Measurements from ENCODE around the gene DGCR8.

The DGCR8 gene

DNA sequence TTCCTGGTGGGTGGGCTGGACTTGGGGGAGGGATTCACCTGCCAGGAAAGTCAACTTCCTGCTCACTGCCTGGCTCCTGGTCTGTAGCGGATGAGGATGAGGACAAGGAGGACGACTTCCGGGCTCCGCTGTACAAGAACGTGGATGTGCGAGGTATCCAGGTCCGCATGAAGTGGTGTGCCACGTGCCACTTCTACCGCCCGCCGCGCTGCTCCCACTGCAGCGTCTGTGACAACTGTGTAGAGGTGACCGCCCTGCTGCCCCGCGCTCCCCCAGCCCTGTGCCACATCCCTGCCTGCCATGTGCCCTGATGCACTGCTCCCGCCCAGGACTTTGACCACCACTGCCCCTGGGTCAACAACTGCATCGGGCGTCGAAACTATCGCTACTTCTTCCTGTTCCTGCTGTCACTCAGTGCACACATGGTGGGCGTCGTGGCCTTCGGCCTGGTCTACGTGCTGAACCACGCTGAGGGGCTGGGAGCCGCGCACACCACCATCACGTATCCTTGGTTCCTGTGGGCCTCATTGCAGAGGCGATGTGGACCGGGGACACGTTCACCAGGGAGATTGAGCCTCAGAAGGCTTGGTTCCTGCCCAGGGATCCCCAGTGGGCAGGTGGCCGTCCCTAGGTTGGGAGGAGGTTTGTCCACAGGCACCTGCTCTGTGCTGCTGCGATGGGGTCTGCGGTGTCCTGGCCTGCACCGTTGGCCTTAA lies 59.5 kb downstream of the DGCR8 start:
- no peak for DNase-seq

DNA sequence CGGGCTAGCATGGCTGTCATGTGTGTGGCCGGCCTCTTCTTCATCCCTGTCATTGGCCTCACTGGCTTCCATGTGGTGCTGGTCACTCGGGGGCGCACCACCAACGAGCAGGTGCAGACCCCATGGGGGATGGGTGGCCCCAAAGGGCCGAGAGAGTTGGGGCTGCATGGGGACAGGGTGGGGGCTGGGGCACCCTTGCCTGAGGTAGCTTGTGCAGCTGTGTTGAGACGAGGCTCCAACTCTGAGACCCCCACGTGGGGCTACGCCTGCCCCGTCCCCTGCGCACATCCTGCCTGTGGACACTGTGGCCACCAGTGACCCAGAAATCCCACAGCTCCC lies 60.0 kb downstream of the DGCR8 start:
- no peak for DNase-seq

DNA sequence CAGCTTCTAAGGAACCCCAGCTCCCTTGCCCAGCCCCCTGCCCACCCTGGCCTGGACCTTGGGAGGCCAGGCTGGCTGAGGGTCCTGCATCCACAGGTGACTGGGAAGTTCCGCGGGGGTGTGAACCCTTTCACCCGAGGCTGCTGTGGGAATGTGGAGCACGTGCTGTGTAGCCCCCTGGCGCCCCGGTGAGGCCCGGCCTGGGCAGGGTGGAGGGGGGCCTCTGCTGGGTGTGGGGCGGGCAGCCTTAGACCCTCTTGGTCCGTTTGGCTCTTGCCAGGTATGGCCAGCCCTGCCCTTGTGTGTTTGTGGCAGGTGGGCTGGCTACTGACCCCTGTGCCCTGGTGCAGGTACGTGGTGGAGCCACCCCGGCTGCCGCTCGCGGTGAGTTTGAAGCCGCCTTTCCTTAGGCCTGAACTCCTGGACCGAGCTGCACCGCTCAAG lies 60.5 kb downstream of the DGCR8 start:
- no peak for DNase-seq

GRCh38 chr22:20141186-20142077 lies 61.4 kb downstream of the DGCR8 start:
- no peak for DNase-seq

DNA sequence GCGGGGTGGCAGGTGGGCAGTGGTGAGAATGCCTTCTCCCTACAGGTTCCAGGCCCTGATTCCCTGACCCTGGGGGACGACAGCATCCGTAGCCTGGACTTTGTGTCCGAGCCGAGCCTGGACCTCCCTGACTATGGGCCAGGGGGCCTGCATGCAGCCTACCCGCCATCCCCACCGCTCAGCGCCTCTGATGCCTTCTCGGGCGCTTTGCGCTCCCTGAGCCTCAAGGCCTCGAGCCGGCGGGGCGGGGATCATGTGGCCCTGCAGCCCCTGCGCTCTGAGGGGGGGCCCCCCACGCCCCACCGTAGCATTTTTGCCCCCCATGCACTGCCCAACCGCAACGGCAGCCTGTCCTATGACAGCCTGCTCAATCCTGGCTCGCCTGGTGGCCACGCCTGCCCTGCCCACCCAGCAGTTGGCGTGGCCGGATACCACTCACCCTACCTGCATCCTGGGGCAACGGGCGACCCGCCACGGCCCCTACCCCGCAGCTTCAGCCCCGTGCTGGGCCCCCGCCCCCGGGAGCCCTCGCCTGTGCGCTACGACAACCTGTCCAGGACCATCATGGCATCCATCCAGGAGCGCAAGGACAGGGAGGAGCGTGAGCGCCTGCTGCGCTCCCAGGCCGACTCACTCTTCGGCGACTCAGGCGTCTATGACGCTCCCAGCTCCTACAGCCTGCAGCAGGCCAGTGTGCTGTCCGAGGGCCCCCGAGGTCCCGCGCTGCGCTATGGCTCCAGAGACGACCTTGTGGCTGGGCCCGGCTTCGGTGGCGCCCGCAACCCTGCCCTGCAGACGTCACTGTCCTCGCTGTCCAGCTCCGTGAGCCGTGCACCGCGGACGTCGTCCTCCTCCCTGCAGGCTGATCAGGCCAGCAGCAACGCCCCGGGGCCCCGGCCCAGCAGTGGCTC lies 62.9 kb downstream of the DGCR8 start:
- no peak for DNase-seq

DNA sequence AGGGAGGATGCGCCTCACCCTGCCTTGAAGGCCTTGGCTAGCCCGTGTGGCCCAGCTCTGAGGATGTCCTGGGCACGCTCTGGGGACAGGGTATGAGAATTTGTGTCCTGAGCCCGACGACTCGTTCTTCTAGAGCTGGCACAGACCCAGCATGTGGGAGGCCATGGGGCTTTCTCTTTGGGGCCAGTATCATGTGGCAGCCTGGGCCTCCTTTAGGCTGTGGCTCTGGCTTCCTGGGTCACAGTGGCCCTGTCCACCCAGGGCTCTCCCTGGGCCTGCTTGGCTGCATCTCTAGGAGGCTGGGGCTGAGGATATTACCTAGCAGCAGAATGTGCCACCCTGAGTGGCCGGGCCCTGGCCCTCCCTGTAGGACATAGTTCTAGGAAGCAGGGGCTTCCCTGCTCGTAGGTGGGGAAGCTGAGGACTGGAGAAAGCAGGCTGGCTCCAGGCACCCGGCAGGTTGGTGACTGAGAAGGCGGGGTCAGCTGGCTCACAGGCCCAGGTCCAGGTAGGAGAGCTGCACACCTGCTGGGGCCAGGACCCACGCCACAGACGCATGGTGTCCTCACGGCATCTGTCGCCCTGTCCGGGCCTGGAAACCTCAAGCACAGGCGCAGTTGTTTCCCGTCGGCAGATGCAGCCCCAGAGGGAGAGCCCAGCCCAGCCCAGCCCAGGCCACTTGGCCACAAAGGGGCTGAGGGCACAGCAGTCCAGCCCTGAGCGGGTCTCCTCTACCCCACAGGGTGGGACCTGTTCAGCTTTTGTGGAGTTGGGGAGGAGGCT lies 64.0 kb downstream of the DGCR8 start:
- DNase-seq: peak in 1 of 3 donors; percentile 27

GRCh38 chr22:20145206-20145831 lies 65.3 kb downstream of the DGCR8 start:
- no peak for DNase-seq

DNA sequence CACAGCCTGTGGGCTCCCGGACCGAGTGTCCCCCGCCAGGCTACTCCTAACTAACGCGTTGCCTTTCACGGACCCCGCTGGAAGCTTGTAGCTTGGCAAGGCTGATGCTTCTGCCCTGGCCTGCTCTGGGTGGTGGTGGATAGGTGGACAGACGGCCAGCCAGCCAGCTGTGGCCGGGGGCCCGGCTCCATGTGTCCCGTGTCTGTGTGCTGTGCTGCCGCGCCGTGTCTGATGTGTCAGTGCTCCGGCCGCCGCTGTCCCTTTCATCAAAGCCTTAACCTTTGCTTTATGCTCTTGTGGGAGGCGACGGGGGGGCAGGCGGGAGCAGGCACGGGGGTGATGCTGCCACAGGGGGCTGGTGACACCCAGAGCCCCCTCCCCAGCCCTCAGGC lies 65.8 kb downstream of the DGCR8 start:
- no peak for DNase-seq

GRCh38 chr22:20146777-20147176 lies 66.7 kb downstream of the DGCR8 start:
- no peak for DNase-seq

DNA sequence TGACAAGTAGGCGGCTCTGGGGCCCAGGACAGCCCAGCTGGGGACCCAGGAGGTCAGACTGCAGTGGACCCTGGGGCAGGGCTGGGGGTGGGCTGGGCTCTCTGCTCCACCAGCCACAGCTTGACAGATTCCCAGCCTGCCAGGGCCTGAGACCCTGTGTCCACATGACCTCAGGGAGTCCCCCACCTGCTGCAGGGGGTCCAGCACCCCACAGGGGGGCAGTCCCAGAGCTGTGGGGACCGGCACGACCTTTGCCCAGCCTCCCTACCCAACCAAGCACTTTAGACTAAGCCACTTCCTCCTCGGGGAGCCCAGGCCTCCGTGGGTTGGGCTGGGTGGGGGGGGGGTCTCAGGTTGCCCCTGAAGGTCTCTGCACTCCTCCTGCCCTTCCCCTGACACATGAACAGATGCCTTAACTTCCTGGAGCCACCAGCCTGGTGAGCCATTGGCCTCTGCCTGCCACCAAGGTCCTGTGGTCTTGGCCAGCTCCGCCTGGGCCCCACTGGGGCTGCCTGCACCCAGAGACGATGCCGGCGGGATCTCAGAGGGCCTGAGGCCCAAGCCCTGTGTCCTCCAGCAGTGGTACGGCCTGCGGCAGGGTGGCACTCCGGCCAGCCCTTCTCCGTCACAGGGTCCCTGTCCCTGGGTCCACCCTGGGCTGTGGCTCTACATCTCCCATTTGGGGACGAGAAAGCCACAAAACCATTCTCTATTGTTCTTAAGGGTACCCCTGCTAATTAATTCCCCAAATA lies 67.4 kb downstream of the DGCR8 start:
- DNase-seq: no peak

- no peak for DNase-seq
These were observed 68.4 kb downstream of the DGCR8 start for GRCh38 chr22:20148414-20148813.

- no peak for DNase-seq
These were observed 69.5 kb downstream of the DGCR8 start for GRCh38 chr22:20149257-20150250.

- DNase-seq: no peak
These were observed 70.6 kb downstream of the DGCR8 start, which contains the start of gene CCDC188 for GRCh38 chr22:20150381-20151275. Gene CCDC188, minus strand, starts transcription at chr22:20151055. Its CDS starts 69 bp downstream, at chr22:20150986.

GRCh38 chr22:20151276-20151588 lies 71.2 kb downstream of the DGCR8 start:
- no peak for DNase-seq

- DNase-seq: no peak
These were observed 72.4 kb downstream of the DGCR8 start for GRCh38 chr22:20152464-20152890.

GRCh38 chr22:20153945-20154344 lies 73.9 kb downstream of the DGCR8 start:
- DNase-seq: no peak

DNA sequence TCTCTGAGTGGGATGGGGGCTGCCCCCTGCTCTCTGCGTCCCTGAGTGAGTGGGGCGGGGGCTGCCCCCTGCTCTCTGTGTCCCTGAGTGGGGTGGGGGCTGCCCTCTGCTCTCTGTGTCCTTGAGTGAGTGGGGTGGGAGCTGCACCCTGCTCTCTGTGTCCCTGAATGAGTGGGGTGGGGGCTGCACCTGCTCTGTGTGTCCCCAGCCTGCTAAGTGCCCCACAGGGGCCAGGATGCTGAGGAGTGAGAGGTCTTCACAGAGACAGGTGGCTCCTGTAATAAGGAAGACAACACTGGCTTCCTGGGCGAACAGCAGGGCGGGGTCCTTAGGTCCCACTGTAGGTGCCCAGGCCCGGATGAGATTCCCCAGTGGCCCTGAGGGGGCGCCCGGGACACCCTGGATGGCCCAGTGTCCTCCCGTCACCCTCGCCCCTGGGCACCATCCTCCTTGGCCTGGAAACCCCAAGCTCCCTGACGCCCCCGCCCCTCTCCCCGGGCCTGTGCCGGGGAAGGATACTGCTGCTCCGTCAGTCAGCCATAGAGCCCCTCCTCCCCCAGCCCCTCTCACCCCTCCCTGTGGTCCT lies 74.7 kb downstream of the DGCR8 start:
- DNase-seq: peak in 2 of 3 donors; percentile 13 to 29

DNA sequence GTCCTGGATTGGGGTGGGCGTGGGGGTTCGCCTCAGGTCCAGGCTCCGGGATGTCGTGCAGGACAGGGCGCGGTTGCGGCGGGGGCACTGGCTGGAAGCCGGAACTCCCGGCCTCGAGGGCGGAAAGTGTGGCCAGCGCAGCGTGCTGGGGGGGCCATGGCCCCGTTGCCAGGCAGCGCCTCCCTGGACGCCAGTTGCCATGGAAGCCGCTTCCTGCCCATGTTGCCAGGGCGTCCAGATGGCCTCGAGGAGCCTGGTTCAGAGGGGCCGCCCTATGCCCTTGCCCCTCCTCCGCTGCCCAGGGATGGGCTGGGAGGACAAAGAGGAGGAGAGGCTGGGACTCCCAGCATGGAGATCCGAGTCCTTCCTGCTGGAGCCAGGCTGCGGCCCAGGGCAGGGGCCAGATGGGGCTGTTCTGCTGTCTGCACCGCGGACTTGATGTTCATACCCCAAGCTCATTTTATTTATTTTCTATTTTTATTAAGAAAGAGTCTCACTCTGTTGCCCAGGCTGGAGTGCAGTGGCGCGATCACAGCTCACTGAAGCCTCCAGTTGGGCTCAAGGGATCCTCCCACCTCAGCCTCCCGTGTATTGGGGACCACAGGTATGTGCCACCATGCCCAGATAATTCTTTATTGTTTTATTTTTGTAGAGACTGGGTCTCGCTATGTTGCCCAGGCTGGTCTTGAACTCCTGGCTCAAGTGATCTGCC lies 75.4 kb downstream of the DGCR8 start:
- peak; percentile 35 to 41 (median 39) for DNase-seq

All from suppressor macrophage treated with lipopolysaccharide for 1 hour (primary cell).